GM19023 (cell line): ENCODE data around the gene MTHFSD.

Source experiments
- ATAC-seq: cut with Tn5 transposase; IDR thresholded peaks from one replicate; pipeline ENCODE4 v1.9.1; 2021; ENCODE audit warnings: mild to moderate bottlenecking, moderate library complexity; ENCODE audit not compliant: unreplicated experiment

Gene MTHFSD

DNA sequence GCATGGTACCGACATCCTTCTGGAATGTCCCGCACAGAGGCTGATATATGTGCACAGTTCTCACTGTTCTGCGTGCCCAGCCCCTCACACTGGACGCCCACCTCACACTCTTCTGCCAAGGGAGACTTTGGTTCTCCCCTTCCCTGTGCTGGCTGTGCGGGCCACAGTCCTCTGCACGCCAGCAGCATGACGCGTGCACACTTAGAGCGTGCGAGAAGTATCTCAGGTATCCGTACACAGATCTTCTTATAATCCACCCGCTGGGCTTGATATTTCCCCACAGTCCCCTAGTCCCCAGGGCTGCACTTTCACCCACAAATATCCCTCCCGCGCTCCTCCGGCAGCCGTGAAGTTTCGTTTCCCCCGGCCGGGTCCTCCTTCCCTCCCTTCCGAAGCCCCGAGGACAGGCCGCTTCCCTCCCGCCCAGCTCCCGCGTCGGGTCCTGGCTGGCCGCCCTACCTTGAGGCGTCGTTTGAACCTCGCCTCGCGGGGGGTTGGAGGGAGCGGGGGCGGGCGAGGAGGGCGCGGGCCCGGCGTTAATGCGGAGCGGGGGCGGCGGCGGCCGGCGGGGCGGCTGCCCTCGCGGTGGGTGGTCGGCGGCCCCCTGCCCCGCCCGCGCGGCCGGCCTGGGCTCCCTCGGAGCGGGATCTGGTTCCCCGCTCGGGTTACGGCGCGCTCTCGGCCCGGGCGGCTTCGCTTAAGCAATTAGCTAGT is 49.7 kb downstream of the MTHFSD start:
- no peak for ATAC-seq

DNA sequence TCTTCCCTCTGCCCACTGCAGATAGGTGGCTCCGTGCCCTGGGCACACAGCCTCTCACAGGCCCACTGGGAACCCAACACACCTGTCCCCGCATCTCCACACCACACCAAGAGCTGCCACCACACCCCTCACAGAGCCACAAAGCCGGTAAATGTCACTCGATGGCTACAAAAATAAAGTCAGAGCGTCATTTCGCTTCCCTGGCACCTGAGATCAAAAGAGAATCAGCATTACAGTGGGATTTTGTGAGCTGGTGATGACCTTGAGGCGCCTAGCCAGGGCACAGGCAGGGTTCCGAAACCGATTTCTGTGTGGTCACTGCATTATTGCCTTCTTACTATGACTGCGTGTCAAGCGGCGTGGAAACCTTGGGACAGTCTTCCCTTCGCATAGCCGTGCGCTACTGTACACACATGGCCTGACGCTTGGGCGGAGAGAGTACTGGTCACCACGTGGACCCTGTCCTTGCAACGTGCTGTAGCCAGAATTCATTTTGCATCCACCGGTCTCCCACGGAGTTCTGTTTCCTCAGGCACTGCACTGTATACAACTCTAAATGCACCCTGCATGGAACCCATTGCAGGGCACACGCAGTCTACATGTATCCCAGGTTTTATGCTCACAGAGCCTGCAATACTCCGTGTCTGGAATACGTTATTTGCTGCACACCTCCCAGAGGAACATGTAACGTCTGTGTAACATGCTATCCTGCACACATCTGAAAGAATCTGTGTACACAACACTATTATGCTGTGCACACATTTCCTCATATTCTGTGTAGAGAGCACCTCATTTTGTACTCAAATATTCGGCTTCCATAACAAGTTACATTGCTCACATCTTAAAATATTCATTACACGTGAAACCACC is 50.5 kb downstream of the MTHFSD start:
- no peak for ATAC-seq

- ATAC-seq = no peak
These were observed 51.2 kb downstream of the MTHFSD start for GRCh38 chr16:86503830-86504229.

GRCh38 chr16:86502856-86503748 is 51.9 kb downstream of the MTHFSD start:
- ATAC-seq = no peak

- no peak for ATAC-seq
These were observed 52.8 kb downstream of the MTHFSD start for GRCh38 chr16:86501989-86502855.

DNA sequence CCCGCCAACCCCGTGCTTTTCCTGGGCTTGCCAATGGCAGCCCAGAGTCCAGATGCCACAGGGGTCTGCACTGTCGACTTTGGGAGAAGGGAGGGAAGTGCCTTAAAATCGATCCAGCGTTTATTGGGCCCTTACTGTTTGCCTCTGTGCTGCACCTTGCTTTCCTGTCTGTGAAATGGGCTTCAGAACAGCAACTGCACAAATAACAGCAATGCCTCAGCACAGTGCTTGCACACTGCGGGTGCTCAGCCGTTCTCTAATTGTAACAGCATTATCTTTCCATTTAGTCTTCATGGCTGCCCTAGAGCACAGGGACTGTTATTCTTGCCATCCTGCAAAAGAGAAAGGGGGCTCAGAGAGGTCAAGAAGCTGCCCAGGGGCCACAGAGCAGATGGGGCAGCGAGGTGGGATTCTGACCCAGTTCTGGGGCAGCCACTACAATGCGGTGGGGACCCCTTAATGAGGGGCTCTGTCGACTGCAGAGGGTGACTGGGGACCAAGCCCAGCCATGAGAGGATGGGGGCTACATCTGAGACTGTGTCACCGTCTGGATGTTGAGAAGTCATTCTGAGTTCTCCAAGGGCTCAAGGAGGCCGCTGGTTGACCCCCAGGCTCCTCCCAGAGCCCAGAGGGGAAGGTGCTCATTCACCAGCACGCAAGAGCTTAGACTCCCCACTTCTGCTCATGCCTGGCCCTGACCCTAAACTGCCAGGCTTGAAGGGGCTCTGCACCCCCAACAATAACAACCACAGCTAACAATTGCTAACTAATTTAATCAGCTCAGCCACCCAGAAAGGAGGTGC is 54.1 kb downstream of the MTHFSD start:
- ATAC-seq = no peak

- ATAC-seq = no peak
These were observed 54.9 kb downstream of the MTHFSD start for GRCh38 chr16:86499889-86500707.

DNA sequence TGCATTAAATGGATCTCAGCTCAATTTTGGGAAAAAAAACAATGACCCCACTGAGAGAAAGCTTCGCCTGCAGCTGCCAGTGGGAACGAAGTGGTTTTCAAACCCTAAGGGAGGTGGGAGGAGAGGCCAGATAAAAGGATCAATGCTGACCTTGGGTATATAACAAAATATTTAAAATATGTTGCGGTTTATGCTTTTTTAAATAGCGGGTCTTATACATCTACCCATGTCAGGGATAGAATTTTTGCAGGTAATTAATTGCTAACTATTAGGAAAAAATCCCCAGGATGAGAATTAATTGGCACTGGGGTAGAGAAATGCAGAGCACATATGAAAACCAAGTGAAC is 55.6 kb downstream of the MTHFSD start:
- no peak for ATAC-seq

GRCh38 chr16:86498671-86499439 is 56.2 kb downstream of the MTHFSD start:
- no peak for ATAC-seq

DNA sequence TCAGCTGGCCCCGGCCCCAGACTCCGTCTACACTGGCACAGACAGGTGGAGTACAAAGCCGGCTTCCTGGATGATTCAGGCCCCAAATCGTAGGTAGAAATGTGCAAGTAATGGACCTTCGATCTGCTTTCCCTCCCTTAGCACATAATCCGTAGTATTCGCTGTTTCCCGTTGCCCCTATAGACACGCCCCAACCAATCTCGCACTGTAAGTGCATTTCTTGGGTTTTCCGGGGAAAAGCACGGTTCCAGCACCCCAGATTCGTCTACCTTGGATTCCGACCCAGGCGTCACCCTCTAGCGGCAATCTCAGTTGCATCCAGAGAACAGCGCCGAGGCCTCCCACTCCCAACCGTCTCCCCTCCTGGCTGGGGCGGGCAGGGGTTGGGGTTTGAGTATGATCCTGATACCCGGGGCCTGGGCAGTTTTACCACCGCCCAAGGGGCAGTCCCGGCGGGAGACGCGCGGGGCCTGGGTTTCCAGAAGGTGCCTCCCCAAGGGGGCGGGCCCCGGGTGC is 56.8 kb downstream of the MTHFSD start:
- no peak for ATAC-seq

DNA sequence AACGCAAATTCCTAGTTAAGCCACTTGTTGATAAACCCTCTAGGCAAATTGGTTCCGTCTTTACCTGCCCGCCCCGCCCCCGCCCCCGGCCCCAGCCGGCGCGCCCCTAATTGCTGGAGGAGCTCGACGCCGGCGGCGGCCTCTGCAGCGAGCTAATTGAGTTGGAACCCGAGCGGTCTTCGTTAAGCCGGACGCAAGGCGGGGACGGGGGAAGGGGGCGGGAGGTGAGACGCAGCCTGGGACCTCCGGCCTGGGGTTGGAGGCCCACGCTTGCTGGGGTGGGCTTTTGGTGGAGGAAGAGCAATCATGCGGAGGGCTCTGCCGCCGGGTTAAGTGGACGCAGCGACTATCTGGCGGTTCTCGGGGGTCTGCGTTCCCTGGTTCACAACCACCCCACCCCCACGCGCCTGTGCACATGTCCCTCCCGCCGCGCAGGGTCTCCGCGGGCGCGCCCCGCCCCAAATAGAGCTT is 57.4 kb downstream of the MTHFSD start:
- no peak for ATAC-seq

DNA sequence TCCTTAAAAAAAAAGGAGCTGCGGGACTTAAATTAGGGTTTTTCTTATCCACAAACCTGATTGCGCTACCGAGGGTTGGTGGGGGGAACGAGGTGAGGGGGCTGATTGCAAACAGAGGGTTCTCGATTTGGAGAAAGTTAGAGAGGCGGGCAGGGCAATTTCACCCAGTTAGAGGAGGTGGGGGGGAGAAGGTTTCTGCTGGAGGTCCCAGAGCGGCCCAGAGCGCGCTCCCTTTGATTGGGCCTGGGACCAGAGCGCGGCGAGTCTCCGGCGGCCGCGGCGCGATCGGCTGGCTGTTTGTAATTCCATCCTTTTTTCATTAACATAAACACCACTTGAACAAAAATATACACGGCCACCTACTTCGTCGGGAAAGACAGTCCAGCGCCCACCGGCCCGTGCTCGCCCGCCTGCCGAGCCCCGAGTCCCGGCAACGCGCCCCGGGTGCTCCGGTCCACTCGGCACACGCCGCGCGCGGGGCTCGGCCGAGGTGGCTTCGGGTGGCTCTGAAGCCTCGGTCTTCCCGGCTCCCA is 58.0 kb downstream of the MTHFSD start:
- no peak for ATAC-seq

- ATAC-seq = no peak
These were observed 58.6 kb downstream of the MTHFSD start for GRCh38 chr16:86496262-86496928.

DNA sequence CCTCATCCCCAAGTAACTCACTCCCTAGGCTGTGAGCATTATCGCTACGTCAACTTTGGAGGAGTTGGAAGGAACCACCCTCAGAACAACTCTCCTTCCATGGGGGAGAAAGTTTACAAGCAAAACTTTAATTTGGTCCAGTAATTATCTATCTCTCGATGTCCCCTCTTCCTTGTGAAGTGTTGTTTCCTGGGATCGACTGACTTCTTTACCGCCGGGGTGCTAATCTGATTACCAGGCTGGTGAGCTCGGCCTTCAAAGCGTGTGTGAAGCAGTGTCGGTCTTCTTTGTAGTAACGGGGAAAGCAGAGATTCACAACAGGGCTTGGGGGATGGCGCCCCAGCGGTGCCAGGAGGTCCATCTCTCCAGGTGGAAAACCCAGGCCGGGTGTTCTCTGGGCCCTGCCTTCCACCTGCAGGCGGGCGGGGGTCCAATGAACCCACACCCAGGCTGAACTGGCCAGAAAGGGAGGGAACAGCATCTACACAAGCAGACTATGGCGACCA is 59.2 kb downstream of the MTHFSD start:
- ATAC-seq = no peak

GRCh38 chr16:86495357-86495701 is 59.7 kb downstream of the MTHFSD start:
- no peak for ATAC-seq

DNA sequence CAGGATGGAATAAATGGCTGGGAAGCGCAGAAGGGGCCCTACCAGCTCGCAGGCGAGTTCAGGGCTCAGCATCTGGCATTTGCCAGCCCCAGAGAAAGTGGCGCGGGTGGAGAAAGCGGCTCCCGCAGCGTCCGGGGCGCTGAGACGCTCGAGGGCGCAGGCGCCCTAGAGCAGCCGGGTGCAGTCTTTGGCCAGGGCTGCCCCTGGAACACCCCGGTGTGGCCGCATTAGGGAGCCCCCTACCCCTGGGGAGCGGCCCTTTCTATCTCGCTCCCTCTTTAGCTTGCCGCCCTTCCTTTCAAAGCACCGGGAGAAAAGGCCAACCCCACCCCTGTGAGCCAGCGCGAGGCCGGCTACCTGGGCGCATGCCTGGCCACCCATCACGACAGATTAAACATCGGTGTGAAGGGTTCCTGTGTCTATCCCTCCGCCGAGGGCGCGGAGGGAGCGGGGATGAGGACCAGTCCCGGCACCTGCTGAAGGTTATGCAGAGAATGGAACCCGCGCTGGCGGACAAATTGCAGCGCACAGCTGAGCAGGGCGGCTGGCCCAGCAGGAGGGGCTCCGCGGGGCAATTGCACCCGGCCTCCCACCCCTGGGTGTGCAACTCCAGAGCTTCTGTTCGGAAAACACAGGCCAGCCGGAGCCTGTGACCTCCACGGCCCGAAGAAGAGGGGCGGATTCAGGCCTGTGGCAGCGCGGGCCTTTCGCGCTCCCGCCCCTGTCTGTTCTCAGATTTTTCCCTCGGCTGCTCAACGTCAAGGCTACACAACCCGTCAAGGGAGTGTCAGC is 60.3 kb downstream of the MTHFSD start:
- no peak for ATAC-seq
